ENCODE results near the gene RHCE.
"Not testable (repeated sequence)": the region's sequence is repeated elsewhere in the genome, so short reads cannot be mapped to it uniquely, and the experiment has no call there.

Gene RHCE

GRCh38 chr1:25420715-25421114, at the start of gene RHCE:
Gene RHCE (minus strand): TSS chr1:25420825. CDS start chr1:25420786, 39 bp downstream.
- not testable (repeated sequence) for H3K4me3 ChIP-seq (ENCODE audit: low read depth, low read length)

- no peak overlapping the region for H3K4me3 ChIP-seq (ENCODE audit: low read depth, low read length)
- no peak for TF ChIP-seq CTCF (IDR thresholded peaks at IDR 0.05; ENCODE audit: low read depth, low read length)
Observed at GRCh38 chr1:25469177-25469576, 48.6 kb upstream of the RHCE start.

- TF ChIP-seq CTCF (IDR thresholded peaks at IDR 0.05; ENCODE audit: low read depth, low read length) = no peak
- H3K4me3 ChIP-seq (ENCODE audit: low read depth, low read length) = no peak overlapping the region
Observed at GRCh38 chr1:25468033-25468432, 47.4 kb upstream of the RHCE start.

- TF ChIP-seq CTCF (IDR thresholded peaks at IDR 0.05; ENCODE audit: low read depth, low read length) = no peak
- no peak overlapping the region for H3K4me3 ChIP-seq (ENCODE audit: low read depth, low read length)
Observed at GRCh38 chr1:25467616-25468015, 47.0 kb upstream of the RHCE start.

- H3K4me3 ChIP-seq (ENCODE audit: low read depth, low read length) = no peak overlapping the region
- TF ChIP-seq CTCF (IDR thresholded peaks at IDR 0.05; ENCODE audit: low read depth, low read length) = no peak
Observed at GRCh38 chr1:25467193-25467592, 46.6 kb upstream of the RHCE start.

- no peak overlapping the region for H3K4me3 ChIP-seq (ENCODE audit: low read depth, low read length)
- no peak for TF ChIP-seq CTCF (IDR thresholded peaks at IDR 0.05; ENCODE audit: low read depth, low read length)
Observed at GRCh38 chr1:25462732-25463131, 42.1 kb upstream of the RHCE start.

- no peak for TF ChIP-seq CTCF (IDR thresholded peaks at IDR 0.05; ENCODE audit: low read depth, low read length)
- H3K4me3 ChIP-seq (ENCODE audit: low read depth, low read length) = no peak overlapping the region
Observed at GRCh38 chr1:25461849-25462248, 41.2 kb upstream of the RHCE start.

- H3K4me3 ChIP-seq (ENCODE audit: low read depth, low read length) = not testable (repeated sequence)
Observed at GRCh38 chr1:25460816-25461215, 40.2 kb upstream of the RHCE start.

Measured in WI38 (cell line).